ENCODE data around the gene NUP214. TPM values are rescaled to one million over a fixed set of nuclear protein-coding genes. Genes with fewer than 3 reads are reported as not detected.

NUP214 gene
- total RNA-seq, 1 donor from 2014 or later, result 70.2 TPM

GRCh38 chr9:131081868-131082267 is 43.5 kb upstream of the NUP214 start:
- Histone ChIP-seq H3K27me3 (no peaks in the 10 kb centered on the region), H3K9me3 (no peaks in the 10 kb centered on the region), H3K27ac (no peak overlapping the region), H3K4me3 (no peak overlapping the region), H3K36me3 (no peaks in the 10 kb centered on the region), H3K4me1 (no peaks in the 10 kb centered on the region)
- DNase-seq (ENCODE audit: extremely low spot score in 2 of 2), result no peak
- intact Hi-C loops (cut with DNase I), result no loop called here
- TF ChIP-seq POLR2A (IDR thresholded peaks at IDR 0.05) (no peak), POLR2AphosphoS5 (IDR thresholded peaks at IDR 0.05; ENCODE audit: insufficient read depth in 1 of 2, low read depth in 1 of 2) (no peak), CTCF (IDR thresholded peaks at IDR 0.05) (no peak)

- intact Hi-C loops (cut with DNase I), result no loop called here
- no peak for TF ChIP-seq POLR2AphosphoS5 (IDR thresholded peaks at IDR 0.05; ENCODE audit: insufficient read depth in 1 of 2, low read depth in 1 of 2)
- TF ChIP-seq POLR2A (IDR thresholded peaks at IDR 0.05), result no peak
- TF ChIP-seq CTCF (IDR thresholded peaks at IDR 0.05), result no peak
- Histone ChIP-seq H3K4me3 (no peak overlapping the region), H3K9me3 (no peaks in the 10 kb centered on the region), H3K36me3 (no peaks in the 10 kb centered on the region), H3K27me3 (no peaks in the 10 kb centered on the region), H3K4me1 (no peaks in the 10 kb centered on the region), H3K27ac (no peak overlapping the region)
- DNase-seq (ENCODE audit: extremely low spot score in 2 of 2), result no peak
Observed at GRCh38 chr9:131082774-131083512, 42.4 kb upstream of the NUP214 start.

GRCh38 chr9:131084661-131085369 is 40.6 kb upstream of the NUP214 start:
- TF ChIP-seq POLR2AphosphoS5 (IDR thresholded peaks at IDR 0.05; ENCODE audit: insufficient read depth in 1 of 2, low read depth in 1 of 2) (no peak), CTCF (IDR thresholded peaks at IDR 0.05) (no peak), POLR2A (IDR thresholded peaks at IDR 0.05) (no peak)
- no peak overlapping the region for H3K4me3 ChIP-seq
- DNase-seq (ENCODE audit: extremely low spot score in 2 of 2), result no peak
- no peak overlapping the region for H3K27ac ChIP-seq
- H3K9me3 ChIP-seq, result no peaks in the 10 kb centered on the region
- H3K36me3 ChIP-seq, result no peaks in the 10 kb centered on the region
- intact Hi-C loops (cut with DNase I), result no loop called here
- H3K4me1 ChIP-seq, result no peaks in the 10 kb centered on the region
- no peaks in the 10 kb centered on the region for H3K27me3 ChIP-seq

GRCh38 chr9:131085370-131086122 is 39.8 kb upstream of the NUP214 start:
- no peak for DNase-seq (ENCODE audit: extremely low spot score in 2 of 2)
- Histone ChIP-seq H3K9me3 (no peaks in the 10 kb centered on the region), H3K4me1 (no peaks in the 10 kb centered on the region), H3K4me3 (no peak overlapping the region), H3K36me3 (no peaks in the 10 kb centered on the region), H3K27me3 (no peaks in the 10 kb centered on the region), H3K27ac (no peak overlapping the region)
- TF ChIP-seq CTCF (IDR thresholded peaks at IDR 0.05) (no peak), POLR2AphosphoS5 (IDR thresholded peaks at IDR 0.05; ENCODE audit: insufficient read depth in 1 of 2, low read depth in 1 of 2) (no peak), POLR2A (IDR thresholded peaks at IDR 0.05) (no peak)
- intact Hi-C loops (cut with DNase I), result no loop called here

Measured in vagina (tissue), 2 donors.